Fibroblast of skin of right biceps (primary cell): Measurements from ENCODE around the gene DNAL1.
"Not testable (repeated sequence)": the region's sequence is repeated elsewhere in the genome, so short reads cannot be mapped to it uniquely, and the experiment has no call there.

Experiments
- DNase-seq: peaks from one replicate; pipeline ENCODE4 v3.0.0-alpha.2; 2013

DNAL1 gene

GRCh38 chr14:73644531-73645247 lies at the start of gene DNAL1:
TSS of gene DNAL1 (plus strand) at chr14:73644986. CDS start at chr14:73645040, 54 bp downstream.
- peak; percentile 92 for DNase-seq

DNA sequence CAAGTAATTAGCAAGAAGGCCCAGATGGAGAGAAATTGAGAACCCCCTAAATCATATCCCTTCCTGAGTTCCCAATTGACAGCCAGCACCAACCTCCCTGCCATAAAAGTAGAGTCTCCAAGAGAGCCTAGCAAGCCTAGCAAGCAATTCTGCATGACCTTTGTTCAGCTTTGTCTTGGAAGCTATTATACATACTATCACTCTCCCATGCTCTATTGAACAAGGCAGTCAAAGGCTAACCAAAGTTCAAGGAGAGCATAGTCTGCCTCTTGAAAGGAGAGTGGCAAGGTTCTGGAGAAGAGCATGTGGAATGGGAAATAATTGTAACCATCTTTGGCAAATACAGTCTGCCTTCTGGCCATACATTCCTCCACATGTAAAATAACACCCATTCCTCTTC lies 45.3 kb upstream of the DNAL1 start:
- DNase-seq: no peak

DNA sequence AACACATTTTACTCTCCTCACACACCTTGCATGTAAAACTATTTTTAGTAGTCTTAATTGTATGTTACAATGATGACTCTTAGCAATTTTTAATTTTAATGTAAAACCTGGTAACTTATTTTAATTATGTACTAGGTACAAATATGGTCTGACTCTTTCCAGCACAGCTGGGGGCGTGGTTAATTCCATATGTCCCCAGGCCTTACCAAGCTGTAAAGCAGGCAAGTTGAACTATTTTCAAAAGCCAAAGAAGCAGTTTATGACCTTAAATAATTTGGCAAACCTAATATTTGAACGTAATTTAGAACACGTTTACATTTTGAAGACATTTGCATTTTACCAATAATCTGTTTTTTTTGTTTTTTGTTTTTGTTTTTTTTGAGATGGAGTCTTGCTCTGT lies 41.8 kb upstream of the DNAL1 start:
- no peak for DNase-seq

DNA sequence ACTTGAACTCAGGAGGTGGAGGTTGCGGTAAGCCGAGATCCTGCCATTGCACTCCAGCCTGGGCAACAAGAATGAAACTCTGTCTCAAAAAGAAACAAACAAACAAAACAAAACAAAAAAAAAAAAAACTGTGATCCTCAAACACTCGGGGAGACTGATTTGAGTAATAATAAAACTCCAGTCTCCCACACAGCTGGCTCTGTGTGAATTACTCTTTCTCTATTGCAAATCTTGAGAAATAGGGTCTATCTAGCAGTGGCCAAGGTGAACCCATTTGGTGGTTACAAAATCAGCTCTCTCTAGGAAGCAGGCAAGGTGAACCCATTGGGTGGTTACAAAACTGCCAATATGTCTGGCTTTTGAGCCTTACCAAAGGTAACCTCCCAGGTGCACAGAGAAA lies 38.5 kb upstream of the DNAL1 start:
- DNase-seq: no peak

- DNase-seq: no peak
Observed at GRCh38 chr14:73607241-73607640, 37.5 kb upstream of the DNAL1 start.

DNA sequence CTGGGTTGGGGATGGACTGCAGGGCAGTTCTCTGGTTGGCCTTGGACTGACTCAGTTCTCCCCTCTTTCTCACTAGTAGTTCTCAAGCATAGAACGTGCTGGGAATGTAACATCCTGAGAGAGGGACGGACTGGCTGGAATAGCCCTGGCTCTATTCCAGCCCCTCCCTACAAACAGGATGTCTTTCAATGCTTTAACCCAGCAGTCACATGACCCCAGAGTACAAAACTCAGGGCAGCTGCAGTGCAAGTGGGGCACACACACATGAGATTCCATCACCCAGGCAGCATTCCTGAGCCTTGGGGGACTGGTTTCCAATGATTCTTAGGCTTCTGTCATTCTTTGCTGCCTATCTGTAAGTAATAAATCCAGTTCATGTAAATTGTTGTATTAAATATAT lies 34.1 kb upstream of the DNAL1 start:
- peak; percentile 42 for DNase-seq

DNA sequence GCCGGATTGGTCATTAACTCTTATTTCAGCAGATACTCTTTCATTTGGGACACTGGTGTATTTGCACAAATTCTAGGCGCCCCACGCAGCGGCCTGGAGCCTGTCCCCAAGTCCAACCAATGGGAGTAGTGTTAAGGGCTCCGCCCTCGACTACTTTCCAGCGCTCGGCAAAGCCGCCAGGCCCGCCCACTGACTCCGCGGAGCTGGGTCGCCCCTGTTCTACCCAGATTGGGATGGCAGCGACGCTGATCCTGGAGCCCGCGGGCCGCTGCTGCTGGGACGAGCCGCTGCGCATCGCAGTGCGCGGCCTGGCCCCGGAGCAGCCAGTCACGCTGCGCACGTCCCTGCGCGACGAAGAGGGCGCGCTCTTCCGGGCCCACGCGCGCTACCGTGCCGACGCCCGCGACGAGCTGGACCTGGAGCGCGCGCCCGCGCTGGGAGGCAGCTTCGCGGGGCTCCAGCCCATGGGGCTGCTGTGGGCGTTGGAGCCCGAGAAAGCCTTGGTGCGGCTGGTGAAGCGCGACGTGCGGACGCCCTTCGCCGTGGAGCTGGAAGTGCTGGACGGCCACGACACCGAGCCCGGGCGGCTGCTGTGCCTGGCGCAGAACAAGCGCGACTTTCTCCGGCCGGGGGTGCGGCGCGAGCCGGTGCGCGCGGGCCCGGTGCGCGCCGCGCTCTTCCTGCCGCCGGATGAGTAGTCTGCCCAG lies 32.3 kb upstream of the DNAL1 start, which contains the start of gene ACOT6:
Gene ACOT6, plus strand, starts transcription at position 179 of the 707 bp plus-strand sequence. Its CDS starts 55 bp downstream, at position 234.
- peak; percentile 72 for DNase-seq

GRCh38 chr14:73613046-73613383 lies 31.8 kb upstream of the DNAL1 start:
- no peak for DNase-seq

DNA sequence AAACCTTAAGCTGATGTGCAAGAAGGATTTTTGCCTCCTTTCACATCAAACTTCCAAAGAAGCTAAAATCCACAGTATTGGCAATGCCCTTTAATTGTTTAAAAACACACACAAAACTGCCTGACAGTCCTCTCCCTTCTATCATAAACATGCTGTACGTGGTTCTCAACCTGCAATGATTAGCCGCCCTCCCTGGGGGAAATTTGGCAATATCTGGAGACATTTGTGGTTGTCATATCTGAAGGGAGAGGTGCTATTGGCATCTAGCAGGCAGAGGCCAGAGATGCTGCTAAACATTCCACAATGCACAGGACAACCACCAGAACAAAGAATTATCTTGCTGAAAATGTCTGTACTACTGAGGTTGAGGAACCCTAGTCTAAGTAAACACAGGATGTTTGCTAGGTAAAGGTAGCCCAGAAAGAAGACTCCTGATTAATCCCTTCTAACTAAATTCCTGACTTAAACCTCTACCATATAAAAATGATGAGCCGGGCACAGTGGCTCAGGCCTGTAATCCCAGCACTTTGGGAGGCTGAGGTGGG lies 31.3 kb upstream of the DNAL1 start:
- no peak for DNase-seq

DNA sequence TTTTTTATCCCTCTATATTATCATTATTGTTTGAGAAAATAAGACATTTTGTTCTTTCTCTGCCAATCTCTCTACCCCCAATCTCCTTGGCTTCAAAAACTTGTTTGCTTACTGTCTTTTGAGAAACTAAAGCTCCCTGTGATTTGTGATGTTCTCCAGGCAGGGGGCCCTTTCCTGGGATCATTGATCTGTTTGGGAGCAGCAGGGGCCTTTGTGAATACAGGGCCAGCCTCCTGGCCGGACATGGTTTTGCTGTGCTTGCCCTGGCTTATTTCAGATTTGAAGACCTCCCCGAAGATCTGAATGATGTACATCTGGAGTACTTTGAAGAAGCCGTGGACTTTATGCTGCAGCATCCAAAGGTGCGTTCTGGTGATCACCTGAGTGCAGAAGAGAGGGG lies 28.0 kb upstream of the DNAL1 start:
- no peak for DNase-seq

GRCh38 chr14:73619524-73619923 lies 25.3 kb upstream of the DNAL1 start:
- DNase-seq: no peak

- no peak for DNase-seq
Observed at GRCh38 chr14:73620268-73620667, 24.5 kb upstream of the DNAL1 start.

- DNase-seq: no peak
Observed at GRCh38 chr14:73623504-73624054, 21.2 kb upstream of the DNAL1 start.

GRCh38 chr14:73625706-73626105 lies 19.1 kb upstream of the DNAL1 start:
- DNase-seq: no peak

DNA sequence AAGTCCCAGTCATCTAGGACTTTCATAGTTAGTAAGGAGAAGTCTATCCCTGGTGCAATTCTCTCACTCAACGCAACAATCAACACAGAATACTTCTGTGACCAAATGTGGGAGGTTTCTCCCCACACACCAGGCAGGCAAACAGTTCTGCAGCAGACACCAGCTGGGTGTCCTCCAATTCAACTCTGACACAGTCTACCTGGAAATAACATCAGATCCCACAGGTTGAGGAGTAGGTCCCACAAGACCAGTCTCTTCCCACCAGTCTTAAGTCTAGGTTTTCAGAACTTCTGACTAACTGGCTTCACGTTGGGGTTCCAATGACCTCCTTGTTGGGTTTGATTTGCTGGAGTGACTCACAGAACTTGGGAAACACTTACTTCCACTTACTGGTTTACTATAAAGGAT lies 17.6 kb upstream of the DNAL1 start:
- DNase-seq: no peak

- no peak for DNase-seq
Observed at GRCh38 chr14:73630009-73630780, 14.6 kb upstream of the DNAL1 start.

DNA sequence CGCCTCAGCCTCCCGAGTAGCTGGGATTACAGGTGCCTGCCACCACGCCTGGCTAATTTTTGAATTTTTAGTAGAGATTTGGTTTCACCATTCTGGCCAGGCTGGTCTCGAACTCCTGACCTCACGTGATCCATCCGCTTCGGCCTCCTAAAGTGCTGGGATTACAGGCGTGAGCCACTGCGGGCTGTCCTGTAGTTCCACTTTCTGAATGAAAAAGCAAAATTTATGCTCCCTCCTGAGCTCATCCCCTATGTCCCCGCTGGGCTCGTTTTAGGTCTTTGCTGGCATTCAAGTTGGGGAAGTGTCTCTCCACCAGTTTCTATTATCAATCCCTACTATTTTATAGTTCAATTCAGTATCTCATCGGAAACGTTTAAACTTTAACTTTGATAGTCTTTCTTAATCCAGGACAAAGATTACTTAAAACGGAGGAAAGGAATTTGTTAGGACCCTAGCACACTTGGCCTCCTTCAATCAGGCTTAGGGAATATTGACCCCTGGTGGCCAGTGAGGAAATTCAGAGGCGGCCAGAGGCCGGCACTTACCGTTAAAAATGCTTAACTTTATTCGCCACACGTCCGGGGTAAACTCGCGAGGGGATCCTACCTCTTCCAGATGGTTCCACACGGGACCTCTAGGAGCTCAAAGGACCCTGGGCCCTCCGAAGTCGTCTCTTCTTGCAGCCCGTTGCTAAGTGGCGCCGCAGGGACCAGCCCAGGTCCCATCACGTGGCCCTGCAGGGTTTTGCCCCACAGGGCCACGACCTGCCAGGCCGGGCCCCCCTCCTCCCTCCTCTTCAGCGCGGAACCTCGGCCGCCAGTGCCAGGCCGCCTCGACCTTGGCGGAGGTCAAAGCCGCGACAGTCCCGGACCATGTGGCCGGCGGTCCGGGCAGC lies 11.4 kb upstream of the DNAL1 start:
- peak; percentile 68 for DNase-seq

DNA sequence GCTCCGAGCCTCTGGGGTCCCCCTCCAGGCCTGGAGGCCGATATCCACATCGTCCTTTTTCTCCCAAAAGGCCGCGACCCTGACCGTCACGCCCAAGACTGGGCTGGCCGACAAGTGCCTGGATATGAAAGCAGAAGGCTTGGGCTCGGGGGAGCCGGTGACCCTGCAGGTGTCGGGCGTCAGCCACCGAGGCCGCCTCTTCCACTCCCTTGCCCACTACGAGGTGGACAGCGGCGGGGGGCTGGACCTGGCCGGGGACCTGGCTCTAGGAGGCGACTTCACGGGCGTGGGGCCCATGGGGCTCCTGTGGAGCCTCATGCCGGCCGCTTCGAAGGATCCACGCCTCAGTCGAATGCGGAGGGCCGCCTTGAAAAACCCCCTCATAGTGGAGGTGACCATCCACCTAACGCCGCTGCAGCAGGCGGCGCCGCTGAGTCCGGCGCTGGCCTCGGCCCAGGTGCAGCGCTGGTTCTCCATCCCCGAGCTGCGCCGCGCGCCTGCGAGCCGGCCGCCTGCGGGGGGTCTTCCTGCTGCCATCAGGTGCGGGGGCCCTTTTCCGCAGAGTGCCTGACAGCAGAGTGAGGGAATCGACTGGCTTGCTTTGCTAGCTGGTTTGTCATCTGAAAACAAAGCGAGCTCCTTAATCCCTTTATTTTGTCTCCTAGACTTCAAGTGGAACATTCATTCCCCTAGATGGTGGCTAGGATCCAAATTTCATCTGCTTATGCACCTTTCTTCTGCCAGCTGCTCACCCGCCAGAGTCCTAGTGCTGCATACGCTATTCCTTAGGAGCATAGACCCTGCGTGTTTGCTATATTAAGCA lies 10.6 kb upstream of the DNAL1 start:
- no peak for DNase-seq

DNA sequence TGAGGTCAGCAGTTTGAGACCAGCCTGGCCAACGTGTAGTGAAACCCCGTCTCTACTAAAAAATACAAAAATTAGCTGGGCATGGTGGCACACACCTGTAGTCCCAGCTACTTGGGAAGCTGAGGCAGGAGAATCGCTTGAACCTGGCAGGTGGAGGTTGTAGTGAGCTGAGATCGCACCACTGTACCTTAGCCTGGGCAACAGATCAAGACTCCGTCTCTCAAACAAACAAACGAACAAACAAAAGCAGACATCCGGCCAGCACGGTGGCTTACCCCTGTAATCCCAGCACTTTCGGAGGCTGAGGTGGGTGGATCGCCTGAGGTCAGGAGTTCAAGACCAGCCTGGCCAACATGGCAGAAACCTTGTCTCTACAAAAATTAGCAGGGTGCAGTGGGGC lies 8.4 kb upstream of the DNAL1 start:
- DNase-seq: not testable (repeated sequence)

DNA sequence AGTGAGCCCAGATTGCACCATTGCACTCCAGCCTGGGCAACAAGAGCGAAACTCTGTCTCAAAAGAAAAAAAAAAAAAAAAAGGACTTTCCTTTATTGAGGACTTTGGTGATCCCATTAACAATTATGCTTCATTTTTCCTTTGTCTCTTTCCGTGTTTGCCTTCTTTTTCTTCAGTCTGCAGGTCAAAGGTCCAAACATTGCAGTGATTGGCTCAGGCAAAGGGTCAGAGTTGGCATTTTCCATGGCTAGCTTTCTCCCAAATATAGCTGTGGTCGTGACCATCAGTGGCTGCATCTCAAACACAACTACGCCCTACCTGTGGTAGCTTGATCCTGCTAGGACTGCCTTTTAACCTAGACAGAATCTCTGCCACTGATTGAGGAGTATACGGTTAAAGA lies 7.0 kb upstream of the DNAL1 start:
- no peak for DNase-seq

GRCh38 chr14:73640796-73641365 lies 3.9 kb upstream of the DNAL1 start:
- DNase-seq: no peak
